HepG2 (cell line): ENCODE data around the gene ZC2HC1B.

Experiments used
- CHD2 ChIP-seq: IDR thresholded peaks from 2 replicates; pipeline ENCODE4 v1.6.1; 2011; ENCODE audit warnings: low read depth, low read length, improper control_type of control experiment
- DR1 ChIP-seq: sonication (generic); formaldehyde crosslinking; IDR thresholded peaks from 2 replicates; pipeline ENCODE4 v1.8.0; 2021; ENCODE audit warnings: mild to moderate bottlenecking, missing genetic modification reagents, inconsistent platforms
- FOXP4 ChIP-seq: sonication (generic); formaldehyde crosslinking; IDR thresholded peaks from 2 replicates; pipeline ENCODE4 v1.4.0; 2020; ENCODE audit warnings: missing genetic modification reagents
- HMGXB4 ChIP-seq, 2 experiments: sonication (generic) in 1 of 2; formaldehyde crosslinking in 1 of 2; IDR thresholded peaks; 2 replicates each; pipeline versions ENCODE4 v1.4.0 to v1.6.1; 2018 to 2020; ENCODE audit warnings: missing genetic modification reagents in 2 of 2, borderline replicate concordance in 1 of 2, low read depth in 1 of 2, mild to moderate bottlenecking in 1 of 2, missing biosample characterization in 1 of 2
- PHF20 ChIP-seq: sonication (generic); formaldehyde crosslinking; IDR thresholded peaks from 2 replicates; pipeline ENCODE4 v1.5.0; 2020; ENCODE audit warnings: mild to moderate bottlenecking, missing genetic modification reagents
- SAFB2 ChIP-seq: sonication (generic); formaldehyde crosslinking; IDR thresholded peaks from 2 replicates; pipeline ENCODE4 v1.5.1; 2020; ENCODE audit warnings: missing genetic modification reagents, low read depth, mild to moderate bottlenecking, borderline replicate concordance
- SMAD3 ChIP-seq: sonication (generic); formaldehyde crosslinking; IDR thresholded peaks from 2 replicates; pipeline ENCODE4 v1.4.0; 2020; ENCODE audit warnings: missing genetic modification reagents
- TF ChIP-seq, protein P1 (sequence below): sonication (generic); formaldehyde crosslinking; IDR thresholded peaks from 2 replicates; pipeline ENCODE4 v1.5.0; 2020; ENCODE audit warnings: mild to moderate bottlenecking, missing genetic modification reagents, moderate library complexity
- TF ChIP-seq, protein P2 (sequence below): sonication (generic); formaldehyde crosslinking; IDR thresholded peaks from 2 replicates; pipeline ENCODE4 v1.8.1; 2023; ENCODE audit warnings: missing genetic modification reagents, inconsistent platforms, borderline replicate concordance
- TF ChIP-seq, protein P3 (sequence below): sonication (generic); formaldehyde crosslinking; IDR thresholded peaks from one replicate; pipeline ENCODE4 v1.5.1; 2020; ENCODE audit warnings: mild to moderate bottlenecking, missing genetic modification reagents; ENCODE audit errors: not compliant biosample characterization
- TF ChIP-seq, protein P4 (sequence below): IDR thresholded peaks from 2 replicates; pipeline ENCODE4 v1.6.1; 2012; ENCODE audit warnings: inconsistent platforms

DNA sequence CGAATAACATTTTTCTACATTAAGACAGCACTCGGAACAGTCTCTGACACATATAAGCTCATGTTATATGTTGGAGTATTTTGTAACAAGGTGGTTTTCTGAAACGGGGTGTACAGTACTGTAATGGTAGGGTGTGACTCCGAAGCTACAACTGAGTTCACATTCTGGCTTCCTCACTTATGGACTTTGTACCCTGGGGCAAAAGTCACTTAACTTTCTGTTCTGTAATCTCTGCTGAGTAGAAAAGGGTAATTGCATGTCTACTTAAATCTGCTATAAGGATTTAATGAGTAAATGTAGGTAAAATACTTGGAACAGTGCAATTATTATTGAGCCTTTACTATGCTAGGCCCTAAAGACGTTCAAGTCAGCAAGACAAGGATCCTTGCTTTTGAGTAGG, 25.9 kb upstream of the ZC2HC1B start:
- TF ChIP-seq CHD2: no peak
- TF ChIP-seq, protein P1, sequence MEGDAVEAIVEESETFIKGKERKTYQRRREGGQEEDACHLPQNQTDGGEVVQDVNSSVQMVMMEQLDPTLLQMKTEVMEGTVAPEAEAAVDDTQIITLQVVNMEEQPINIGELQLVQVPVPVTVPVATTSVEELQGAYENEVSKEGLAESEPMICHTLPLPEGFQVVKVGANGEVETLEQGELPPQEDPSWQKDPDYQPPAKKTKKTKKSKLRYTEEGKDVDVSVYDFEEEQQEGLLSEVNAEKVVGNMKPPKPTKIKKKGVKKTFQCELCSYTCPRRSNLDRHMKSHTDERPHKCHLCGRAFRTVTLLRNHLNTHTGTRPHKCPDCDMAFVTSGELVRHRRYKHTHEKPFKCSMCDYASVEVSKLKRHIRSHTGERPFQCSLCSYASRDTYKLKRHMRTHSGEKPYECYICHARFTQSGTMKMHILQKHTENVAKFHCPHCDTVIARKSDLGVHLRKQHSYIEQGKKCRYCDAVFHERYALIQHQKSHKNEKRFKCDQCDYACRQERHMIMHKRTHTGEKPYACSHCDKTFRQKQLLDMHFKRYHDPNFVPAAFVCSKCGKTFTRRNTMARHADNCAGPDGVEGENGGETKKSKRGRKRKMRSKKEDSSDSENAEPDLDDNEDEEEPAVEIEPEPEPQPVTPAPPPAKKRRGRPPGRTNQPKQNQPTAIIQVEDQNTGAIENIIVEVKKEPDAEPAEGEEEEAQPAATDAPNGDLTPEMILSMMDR: no peak
- TF ChIP-seq, protein P2, sequence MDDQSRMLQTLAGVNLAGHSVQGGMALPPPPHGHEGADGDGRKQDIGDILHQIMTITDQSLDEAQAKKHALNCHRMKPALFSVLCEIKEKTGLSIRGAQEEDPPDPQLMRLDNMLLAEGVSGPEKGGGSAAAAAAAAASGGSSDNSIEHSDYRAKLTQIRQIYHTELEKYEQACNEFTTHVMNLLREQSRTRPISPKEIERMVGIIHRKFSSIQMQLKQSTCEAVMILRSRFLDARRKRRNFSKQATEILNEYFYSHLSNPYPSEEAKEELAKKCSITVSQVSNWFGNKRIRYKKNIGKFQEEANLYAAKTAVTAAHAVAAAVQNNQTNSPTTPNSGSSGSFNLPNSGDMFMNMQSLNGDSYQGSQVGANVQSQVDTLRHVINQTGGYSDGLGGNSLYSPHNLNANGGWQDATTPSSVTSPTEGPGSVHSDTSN (CRISPR knock-in tag): no peak
- no peak for TF ChIP-seq SMAD3 (CRISPR knock-in tag)
- no peak for TF ChIP-seq FOXP4 (CRISPR knock-in tag)
- no peak for TF ChIP-seq PHF20
- TF ChIP-seq, protein P3, sequence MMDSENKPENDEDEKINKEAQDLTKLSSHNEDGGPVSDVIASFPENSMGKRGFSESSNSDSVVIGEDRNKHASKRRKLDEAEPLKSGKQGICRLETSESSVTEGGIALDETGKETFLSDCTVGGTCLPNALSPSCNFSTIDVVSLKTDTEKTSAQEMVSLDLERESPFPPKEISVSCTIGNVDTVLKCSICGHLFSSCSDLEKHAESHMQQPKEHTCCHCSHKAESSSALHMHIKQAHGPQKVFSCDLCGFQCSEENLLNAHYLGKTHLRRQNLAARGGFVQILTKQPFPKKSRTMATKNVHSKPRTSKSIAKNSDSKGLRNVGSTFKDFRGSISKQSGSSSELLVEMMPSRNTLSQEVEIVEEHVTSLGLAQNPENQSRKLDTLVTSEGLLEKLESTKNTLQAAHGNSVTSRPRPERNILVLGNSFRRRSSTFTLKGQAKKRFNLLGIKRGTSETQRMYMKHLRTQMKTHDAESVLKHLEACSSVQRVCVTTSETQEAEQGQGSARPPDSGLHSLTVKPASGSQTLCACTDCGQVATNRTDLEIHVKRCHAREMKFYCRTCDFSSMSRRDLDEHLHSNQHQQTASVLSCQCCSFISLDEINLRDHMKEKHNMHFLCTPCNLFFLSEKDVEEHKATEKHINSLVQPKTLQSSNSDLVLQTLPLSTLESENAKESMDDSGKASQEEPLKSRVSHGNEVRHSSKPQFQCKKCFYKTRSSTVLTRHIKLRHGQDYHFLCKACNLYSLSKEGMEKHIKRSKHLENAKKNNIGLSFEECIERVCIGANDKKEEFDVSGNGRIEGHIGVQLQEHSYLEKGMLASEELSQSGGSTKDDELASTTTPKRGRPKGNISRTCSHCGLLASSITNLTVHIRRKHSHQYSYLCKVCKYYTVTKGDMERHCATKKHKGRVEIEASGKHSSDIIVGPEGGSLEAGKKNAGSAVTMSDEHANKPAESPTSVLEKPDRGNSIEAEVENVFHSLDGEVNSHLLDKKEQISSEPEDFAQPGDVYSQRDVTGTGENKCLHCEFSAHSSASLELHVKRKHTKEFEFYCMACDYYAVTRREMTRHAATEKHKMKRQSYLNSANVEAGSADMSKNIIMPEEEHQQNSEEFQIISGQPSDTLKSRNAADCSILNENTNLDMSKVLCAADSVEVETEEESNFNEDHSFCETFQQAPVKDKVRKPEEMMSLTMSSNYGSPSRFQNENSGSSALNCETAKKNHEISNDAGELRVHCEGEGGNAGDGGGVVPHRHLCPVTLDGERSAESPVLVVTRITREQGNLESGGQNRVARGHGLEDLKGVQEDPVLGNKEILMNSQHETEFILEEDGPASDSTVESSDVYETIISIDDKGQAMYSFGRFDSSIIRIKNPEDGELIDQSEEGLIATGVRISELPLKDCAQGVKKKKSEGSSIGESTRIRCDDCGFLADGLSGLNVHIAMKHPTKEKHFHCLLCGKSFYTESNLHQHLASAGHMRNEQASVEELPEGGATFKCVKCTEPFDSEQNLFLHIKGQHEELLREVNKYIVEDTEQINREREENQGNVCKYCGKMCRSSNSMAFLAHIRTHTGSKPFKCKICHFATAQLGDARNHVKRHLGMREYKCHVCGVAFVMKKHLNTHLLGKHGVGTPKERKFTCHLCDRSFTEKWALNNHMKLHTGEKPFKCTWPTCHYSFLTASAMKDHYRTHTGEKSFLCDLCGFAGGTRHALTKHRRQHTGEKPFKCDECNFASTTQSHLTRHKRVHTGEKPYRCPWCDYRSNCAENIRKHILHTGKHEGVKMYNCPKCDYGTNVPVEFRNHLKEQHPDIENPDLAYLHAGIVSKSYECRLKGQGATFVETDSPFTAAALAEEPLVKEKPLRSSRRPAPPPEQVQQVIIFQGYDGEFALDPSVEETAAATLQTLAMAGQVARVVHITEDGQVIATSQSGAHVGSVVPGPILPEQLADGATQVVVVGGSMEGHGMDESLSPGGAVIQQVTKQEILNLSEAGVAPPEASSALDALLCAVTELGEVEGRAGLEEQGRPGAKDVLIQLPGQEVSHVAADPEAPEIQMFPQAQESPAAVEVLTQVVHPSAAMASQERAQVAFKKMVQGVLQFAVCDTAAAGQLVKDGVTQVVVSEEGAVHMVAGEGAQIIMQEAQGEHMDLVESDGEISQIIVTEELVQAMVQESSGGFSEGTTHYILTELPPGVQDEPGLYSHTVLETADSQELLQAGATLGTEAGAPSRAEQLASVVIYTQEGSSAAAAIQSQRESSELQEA (CRISPR knock-in tag): no peak
- TF ChIP-seq HMGXB4 (CRISPR knock-in tag; IDR thresholded peaks at IDR 0.05; ENCODE audit: borderline replicate concordance in 1 of 2, low read depth in 1 of 2): no peak
- TF ChIP-seq DR1 (CRISPR knock-in tag): no peak
- TF ChIP-seq SAFB2 (CRISPR knock-in tag): no peak
- TF ChIP-seq, protein P4, sequence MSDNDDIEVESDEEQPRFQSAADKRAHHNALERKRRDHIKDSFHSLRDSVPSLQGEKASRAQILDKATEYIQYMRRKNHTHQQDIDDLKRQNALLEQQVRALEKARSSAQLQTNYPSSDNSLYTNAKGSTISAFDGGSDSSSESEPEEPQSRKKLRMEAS: no peak
